NOMO-1 (cell line): Measurements from ENCODE around the gene OR2J3.
"Not testable (repeated sequence)": the region's sequence is repeated elsewhere in the genome, so short reads cannot be mapped to it uniquely, and the experiment has no call there.

Source experiments
- DNase-seq, 2 experiments: peaks; one replicate each; lab custom pipeline; 2025; ENCODE audit not compliant: unreplicated experiment in 2 of 2; lab: John Stamatoyannopoulos, UW

The OR2J3 gene

GRCh38 chr6:29159922-29160321 lies 52.1 kb downstream of the OR2J3 start:
- not testable (repeated sequence) for DNase-seq
